Cortex of kidney (tissue), 1 donor: ENCODE results near the gene NSUN3.

Experiments
- DNase-seq: peaks from one replicate; lab custom pipeline; 2025; lab: John Stamatoyannopoulos, UW

The NSUN3 gene

GRCh38 chr3:94127115-94127514, 64.3 kb downstream of the NSUN3 start:
- no peak for DNase-seq

- DNase-seq: no peak
Observed at GRCh38 chr3:94130690-94131089, 67.8 kb downstream of the NSUN3 start.

- DNase-seq: no peak
Observed at GRCh38 chr3:94132777-94133176, 69.9 kb downstream of the NSUN3 start.

GRCh38 chr3:94136133-94136532, 73.3 kb downstream of the NSUN3 start:
- DNase-seq: no peak

GRCh38 chr3:94137377-94137776, 74.5 kb downstream of the NSUN3 start:
- DNase-seq: no peak

- no peak for DNase-seq
Observed at GRCh38 chr3:94146455-94146854, 83.6 kb downstream of the NSUN3 start.

- no peak for DNase-seq
Observed at GRCh38 chr3:94147012-94147411, 84.2 kb downstream of the NSUN3 start.

GRCh38 chr3:94150113-94150512, 87.3 kb downstream of the NSUN3 start:
- no peak for DNase-seq

GRCh38 chr3:94156626-94157025, 93.8 kb downstream of the NSUN3 start:
- no peak for DNase-seq

GRCh38 chr3:94158512-94158911, 95.7 kb downstream of the NSUN3 start:
- no peak for DNase-seq

- DNase-seq: no peak
Observed at GRCh38 chr3:94159062-94159828, 96.4 kb downstream of the NSUN3 start.

GRCh38 chr3:94162700-94163099, 99.8 kb downstream of the NSUN3 start:
- no peak for DNase-seq

GRCh38 chr3:94167346-94167745, 104.5 kb downstream of the NSUN3 start:
- DNase-seq: no peak

GRCh38 chr3:94167796-94168195, 104.9 kb downstream of the NSUN3 start:
- no peak for DNase-seq

GRCh38 chr3:94171954-94172353, 109.1 kb downstream of the NSUN3 start:
- no peak for DNase-seq

- no peak for DNase-seq
Observed at GRCh38 chr3:94172695-94173310, 109.9 kb downstream of the NSUN3 start.

GRCh38 chr3:94173673-94174434, 111.0 kb downstream of the NSUN3 start:
- DNase-seq: no peak

- DNase-seq: no peak
Observed at GRCh38 chr3:94175677-94176076, 112.8 kb downstream of the NSUN3 start.

GRCh38 chr3:94176988-94177745, 114.3 kb downstream of the NSUN3 start:
- no peak for DNase-seq
